GM12874 (cell line): Measurements from ENCODE around the gene FTCDNL1.

Source experiments
- CTCF ChIP-seq: IDR thresholded peaks from 2 replicates; pipeline ENCODE4 v1.5.1; 2011; ENCODE audit warnings: low read depth, mild to moderate bottlenecking, control low read depth, low read length, moderate library complexity; ENCODE audit not compliant: insufficient read depth

The FTCDNL1 gene

GRCh38 chr2:199818026-199818425 is 33.0 kb downstream of the FTCDNL1 start:
- no peak for TF ChIP-seq CTCF

- no peak for TF ChIP-seq CTCF
Observed at GRCh38 chr2:199814817-199815211, 36.2 kb downstream of the FTCDNL1 start.

DNA sequence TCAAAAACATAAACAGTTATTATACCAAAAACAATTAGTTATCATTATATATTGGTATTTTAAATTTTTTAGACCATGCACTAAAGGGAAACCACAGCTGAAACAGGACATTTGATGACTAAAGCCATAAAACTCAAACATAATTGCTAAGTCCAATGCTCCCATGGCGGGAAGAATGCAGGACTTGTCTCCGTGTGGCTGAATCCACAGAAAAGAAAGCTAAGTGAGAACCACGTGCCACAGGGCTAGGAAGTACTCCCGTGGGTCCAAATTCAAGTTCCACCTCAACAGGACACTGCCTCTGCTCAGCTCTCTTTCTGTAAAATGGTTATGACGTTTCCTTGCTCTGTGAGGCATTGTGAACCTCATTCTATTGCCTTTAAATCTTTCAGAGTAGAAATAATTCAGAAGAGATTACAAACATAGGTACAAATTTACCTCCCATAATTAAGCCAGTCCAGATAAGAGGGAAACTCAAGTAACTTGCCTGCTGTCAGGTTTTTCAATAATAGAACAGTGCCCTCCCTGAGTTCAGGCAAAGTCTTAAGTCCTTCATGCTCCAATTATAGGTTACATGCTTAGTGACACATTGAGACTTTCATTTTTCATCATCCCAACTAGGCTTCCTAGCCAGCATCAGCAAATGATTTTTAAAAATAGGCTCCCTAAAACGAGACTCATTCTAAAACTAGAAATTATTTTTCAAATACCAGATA is 36.7 kb downstream of the FTCDNL1 start:
- TF ChIP-seq CTCF = no peak

GRCh38 chr2:199812493-199812892 is 38.5 kb downstream of the FTCDNL1 start:
- TF ChIP-seq CTCF = no peak

- TF ChIP-seq CTCF = no peak
Observed at GRCh38 chr2:199811346-199811745, 39.6 kb downstream of the FTCDNL1 start.

DNA sequence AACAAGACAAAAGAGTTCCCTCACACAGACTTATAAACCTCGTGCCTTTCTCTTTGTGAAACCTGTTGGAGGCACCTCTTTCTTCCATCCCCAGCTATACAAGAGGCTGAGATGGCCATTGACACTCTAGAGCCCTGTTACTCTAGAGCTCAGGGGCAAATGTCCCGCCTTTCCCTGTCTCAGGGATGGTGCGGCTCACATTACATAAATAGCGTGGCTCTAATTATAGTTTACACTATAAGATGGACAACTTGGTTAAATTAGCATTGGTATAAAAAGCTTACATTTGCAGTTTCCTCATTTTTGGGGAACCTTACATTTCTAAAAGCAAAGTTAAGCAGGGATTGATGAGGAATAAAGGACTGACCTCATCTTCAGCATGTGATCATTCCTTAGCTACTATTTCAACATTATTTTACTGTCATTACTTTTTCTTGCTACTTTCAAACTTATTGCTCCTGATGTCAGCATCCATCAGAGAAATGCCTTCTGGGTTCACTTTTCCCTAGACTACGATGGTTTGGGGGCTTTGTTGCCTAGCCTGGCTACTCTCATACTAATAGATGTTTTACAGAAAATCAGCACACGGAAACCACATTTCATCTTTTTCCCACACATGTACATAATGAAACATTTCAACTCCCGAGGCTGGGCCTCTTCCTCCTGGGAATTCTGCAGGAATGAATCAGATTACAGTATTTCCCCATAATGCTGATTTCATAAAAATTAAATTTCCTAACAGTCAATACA is 40.4 kb downstream of the FTCDNL1 start:
- no peak for TF ChIP-seq CTCF

GRCh38 chr2:199807966-199808365 is 43.0 kb downstream of the FTCDNL1 start:
- TF ChIP-seq CTCF = no peak
